ACHN (cell line): ENCODE data around the gene ETHE1.
A peak's percentile ranks its signal among the peaks of the same experiment; 100 is the strongest.
"Not testable (repeated sequence)": the region's sequence is repeated elsewhere in the genome, so short reads cannot be mapped to it uniquely, and the experiment has no call there.

ENCODE experiments used
- DNase-seq: peaks from one replicate; pipeline ENCODE4 v3.0.0-alpha.2; 2015
- in situ Hi-C: cut with HindIII; loops from 2 replicates; pipeline ENCODE4 v1.10.0; 2017; ENCODE audit warnings: low sequenced_read_pairs, low pct_ligation_motif_present, low pct_unique_long_range_greater_than_20kb

Gene ETHE1

DNA sequence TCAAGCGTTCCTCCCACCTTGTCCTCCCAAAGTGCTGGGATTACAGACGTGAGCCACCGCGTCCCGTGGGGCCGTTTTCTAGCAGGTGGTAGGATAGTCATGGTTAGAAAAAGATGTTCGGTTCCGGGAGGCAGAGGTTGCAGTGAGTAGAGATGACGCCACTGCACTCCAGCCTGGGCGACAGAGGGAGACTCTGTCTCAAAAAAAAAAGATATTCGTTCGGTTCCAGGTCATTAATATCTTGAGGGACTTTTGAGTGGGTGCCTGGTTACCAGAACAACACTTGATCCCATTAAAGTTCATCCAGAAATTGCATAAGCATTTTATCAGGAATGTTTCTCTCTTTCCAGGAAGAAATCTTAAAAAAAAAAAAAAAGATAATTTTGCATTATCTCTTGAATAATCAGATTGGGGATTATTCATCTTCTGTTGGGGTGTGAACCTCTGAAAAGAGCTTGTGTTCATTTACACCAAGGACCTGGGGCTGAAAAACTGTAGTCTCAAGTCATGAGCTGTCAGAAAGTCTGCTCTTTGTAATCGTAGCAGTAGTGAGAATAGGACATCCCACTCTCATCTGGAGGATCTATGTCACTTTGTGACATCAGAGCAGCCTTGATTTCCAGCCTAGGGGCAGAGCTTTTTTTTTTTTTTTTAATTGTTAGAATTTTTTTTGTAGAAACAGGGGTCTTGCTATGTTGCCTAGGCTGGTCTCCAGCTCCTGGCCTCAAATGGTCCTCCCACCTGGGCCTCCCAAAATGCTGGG is 1.0 kb upstream of the ETHE1 start:
- in situ Hi-C loops: no loop called here
- peak; percentile 71 for DNase-seq

GRCh38 chr19:43525836-43526771 is 897 bp downstream of the ETHE1 start:
- DNase-seq: no peak
- in situ Hi-C loops: no loop called here

DNA sequence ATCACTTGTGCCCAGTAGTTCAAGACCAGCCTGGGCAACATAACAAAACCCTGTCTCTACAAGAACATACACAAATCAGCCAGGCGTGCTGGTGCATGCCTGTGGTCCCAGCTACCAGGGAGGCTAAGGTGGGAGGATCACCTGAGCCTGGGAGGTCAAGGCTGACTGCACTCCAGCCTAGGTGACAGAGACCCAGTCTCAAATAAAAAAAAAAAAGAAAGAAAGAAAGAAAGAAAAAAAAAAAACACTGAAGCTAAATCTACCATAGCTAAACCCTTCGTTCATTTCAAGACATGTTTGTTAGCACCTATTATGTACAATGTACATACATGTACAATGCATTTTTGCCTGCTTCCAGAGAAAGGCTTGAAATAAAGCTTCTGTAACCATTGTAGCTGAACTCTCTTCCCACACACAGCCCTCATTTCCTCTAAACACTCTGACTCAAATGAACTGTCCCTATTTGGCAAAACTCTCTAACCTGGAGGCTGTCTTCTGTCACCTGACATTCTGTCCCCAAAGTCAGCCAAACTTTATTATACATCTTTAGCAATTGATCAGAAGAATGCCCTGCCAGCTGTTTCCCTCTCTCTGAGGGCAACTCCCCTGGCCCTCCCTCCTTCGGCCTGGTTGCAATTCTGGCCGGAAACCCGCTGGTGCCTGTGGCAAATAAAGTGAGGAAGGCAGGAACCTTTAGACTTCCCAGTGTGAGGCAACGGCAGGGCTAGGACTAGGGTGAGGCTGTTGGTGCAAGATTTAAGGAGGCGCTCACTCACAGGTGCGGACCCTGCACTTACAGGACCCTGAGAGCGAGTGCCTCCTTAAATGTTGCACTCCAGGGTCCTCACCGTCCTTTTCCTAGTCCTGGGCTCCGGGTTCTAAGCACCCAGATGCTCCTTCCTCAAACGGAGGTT is 1.8 kb downstream of the ETHE1 start:
- in situ Hi-C loops: no loop called here
- DNase-seq: no peak

- in situ Hi-C loops, DNase-seq: not testable (repeated sequence)
These were observed 3.3 kb downstream of the ETHE1 start for GRCh38 chr19:43523696-43524095.

DNA sequence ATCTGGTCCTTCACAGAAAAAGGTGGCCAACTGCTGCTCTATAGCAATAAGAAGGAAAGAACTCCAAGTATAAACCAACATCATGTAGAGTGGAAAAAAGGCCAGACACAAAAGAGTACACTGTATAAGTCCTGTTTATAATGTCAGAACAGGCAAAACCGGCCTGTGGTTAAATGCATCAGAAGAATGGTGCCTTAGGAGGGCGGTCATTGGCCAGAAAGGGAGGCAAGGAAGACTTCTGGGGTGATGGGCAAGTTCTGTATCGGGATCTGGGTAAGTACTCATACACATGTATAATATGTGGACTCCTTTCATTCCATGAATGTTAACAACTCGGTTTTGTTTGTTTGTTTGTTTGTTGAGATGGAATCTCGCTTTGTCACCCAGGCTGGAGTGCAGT is 4.1 kb downstream of the ETHE1 start:
- in situ Hi-C loops: no loop called here

DNA sequence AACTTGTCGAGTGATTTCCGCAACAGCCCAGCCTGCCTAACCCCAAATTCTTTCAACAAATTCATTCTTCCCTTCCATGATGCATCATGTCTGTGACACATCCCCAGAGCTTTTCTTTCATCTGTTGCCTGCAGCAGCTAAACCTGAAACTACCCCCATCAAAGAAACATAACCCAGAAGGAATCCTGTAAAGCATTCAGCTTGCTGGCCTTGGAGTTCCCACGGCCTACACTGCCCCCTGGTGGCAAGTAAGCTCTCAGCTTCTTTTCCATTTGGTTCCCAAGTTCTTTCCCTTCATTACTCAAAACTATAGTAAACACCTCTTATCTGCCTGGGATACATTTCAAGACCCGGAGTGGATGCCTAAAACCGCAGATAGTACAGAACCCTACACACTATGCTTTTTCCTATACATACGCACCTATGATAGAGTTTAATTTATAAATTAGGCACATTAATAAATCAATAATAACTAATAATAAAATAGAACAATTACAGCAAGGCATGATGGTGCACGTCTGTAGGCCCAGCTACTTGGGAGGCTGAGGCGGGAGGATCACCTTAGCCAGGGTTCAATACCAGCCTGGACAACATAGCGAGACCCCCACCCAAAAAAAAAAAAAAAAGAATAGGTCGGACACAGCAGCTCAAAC is 7.4 kb downstream of the ETHE1 start:
- in situ Hi-C loops: no loop called here
- DNase-seq: peak; percentile 74

More for the DNA sequence above, 4.1 kb downstream of the ETHE1 start:
- DNase-seq: no peak

DNA sequence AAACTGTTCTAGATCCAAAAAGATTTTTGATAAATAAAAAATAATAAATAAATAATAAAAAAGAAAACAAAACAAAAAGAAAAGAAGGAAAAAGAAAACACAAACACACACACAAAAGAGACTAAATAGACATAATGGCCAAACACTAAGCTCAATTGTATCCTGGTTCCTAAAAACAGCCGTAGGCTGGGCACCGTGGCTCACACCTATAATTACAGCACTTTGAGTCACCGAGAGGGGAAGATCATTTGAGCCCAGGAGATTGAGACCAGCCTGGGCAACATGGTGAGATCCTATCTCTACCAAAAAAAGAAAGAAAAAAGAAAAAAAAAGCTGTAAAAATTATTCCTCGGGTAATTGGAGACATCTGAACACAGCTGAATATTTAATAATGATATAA is 8.9 kb downstream of the ETHE1 start:
- no peak for DNase-seq
- in situ Hi-C loops: no loop called here

DNA sequence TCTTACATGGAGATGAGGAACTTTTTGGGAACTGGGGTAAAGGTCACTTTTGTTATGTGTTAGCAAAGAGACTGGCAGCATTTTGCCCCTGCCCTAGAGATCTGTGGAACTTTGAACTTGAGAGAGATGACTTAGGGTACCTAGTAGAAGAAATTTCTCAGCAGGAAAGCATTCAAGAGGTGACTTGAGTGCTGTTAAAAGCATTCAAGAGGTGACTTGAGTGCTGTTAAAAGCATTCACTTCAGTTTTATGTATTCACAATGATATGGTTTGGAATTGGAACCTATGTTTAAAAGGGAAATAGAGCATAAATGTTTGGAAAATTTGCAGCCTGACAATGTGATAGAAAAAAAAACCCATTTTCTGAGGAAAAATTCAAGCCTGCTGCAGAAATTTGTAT is 14.6 kb downstream of the ETHE1 start:
- in situ Hi-C loops, DNase-seq: not testable (repeated sequence)

DNA sequence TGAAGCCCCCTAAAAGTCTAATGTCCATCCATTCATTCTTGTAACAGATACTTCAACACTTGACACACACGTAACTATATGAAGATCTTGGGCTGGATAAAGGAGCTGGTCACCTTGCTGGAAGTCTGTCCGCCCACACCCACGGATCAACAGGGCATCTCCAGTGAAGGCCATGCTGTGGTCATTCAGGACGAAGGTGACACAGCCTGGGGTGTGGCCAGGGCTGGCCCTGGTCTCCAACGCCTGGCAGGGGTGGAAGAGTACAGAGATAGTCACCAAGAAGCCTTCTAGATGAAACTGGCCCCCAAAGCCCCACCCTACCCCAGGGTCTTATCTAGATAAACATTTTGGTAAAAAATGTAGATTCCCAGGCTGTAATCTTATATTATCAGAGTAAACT is 15.7 kb downstream of the ETHE1 start:
- no peak for DNase-seq
- in situ Hi-C loops: no loop called here

DNA sequence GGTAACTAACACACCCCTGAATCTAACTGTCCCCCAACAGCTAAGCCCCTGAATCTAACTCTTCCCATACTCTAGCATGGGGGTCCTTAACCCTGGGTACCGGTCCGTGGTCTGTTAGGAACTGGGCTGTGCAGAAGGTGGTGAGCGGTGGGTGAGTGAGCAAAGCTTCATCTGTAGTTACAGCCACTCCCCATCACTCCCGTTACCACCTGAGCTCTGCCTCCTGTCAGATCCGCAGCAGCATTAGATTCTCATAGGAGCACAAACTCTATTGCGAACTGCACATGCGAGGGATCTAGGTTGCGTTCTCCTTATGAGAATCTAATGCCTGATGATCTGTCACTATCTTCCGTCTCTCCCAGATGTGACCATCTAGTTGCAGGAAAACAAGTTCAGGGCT is 16.3 kb downstream of the ETHE1 start:
- no peak for DNase-seq
- in situ Hi-C loops: no loop called here

- in situ Hi-C loops: no loop called here
- no peak for DNase-seq
These were observed 19.1 kb downstream of the ETHE1 start for GRCh38 chr19:43507880-43508279.

- in situ Hi-C loops: no loop called here
- no peak for DNase-seq
These were observed 20.4 kb downstream of the ETHE1 start for GRCh38 chr19:43506629-43507028.

GRCh38 chr19:43505941-43506340 is 21.1 kb downstream of the ETHE1 start:
- DNase-seq: no peak

DNA sequence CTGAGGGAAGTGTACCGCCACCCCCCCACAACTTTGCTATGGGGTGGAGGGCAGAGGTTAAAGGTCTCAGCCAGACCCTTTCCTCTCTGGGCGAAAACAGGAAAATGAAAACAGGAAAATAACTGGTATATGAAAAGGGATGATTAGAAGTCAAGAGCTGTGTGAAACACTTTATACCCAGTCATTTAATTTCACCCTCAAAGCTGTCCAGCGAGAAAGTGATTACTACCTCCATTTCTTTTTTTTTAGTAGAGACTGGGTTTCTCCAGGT is 21.9 kb downstream of the ETHE1 start:
- no peak for DNase-seq
- in situ Hi-C loops: no loop called here

More at GRCh38 chr19:43505941-43506340, 21.1 kb downstream of the ETHE1 start:
- in situ Hi-C loops: no loop called here

DNA sequence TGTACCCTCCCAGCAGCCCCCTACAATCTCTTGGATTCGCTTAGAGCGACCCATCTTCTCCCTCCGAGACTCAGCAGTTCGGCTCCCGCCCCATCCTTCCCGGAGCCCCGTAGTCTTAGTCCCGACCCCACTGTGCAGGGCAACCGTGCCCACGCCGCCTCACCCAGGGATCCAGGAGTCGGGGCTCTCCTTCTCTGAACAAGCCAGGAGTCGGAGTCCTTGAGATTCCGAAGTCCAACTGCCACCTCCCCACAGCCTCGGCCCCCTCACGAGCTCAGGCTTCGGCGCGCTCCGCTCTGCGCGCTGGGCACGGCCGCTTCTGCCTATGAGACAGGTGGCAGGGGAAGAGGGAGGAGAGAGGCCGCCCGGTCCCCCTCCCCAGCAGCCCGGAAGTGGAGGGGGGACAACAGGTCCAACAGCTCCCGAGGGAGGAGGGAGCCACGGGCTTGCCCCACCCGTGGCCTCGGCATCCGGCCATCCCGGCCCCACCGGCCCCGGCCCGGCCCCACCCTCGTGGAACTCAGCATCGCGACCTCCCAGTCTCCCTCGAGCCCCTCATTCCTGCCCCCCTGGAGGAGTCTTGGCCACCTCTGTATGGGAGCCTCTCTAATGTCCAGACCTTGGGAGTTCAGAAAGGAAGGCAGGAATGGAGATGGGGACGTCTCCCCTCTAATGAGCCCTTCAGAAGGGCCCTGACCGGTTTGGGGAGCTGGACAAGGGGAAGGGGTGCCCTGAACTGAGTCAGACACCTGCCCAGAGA is 22.4 kb downstream of the ETHE1 start, which contains the start of gene PHLDB3:
Gene PHLDB3, minus strand, starts transcription at position 321 of the 760 bp plus-strand sequence. CDS start 628 bp downstream, outside the sequence.
- peak; percentile 21 for DNase-seq
- in situ Hi-C loops: no loop called here

DNA sequence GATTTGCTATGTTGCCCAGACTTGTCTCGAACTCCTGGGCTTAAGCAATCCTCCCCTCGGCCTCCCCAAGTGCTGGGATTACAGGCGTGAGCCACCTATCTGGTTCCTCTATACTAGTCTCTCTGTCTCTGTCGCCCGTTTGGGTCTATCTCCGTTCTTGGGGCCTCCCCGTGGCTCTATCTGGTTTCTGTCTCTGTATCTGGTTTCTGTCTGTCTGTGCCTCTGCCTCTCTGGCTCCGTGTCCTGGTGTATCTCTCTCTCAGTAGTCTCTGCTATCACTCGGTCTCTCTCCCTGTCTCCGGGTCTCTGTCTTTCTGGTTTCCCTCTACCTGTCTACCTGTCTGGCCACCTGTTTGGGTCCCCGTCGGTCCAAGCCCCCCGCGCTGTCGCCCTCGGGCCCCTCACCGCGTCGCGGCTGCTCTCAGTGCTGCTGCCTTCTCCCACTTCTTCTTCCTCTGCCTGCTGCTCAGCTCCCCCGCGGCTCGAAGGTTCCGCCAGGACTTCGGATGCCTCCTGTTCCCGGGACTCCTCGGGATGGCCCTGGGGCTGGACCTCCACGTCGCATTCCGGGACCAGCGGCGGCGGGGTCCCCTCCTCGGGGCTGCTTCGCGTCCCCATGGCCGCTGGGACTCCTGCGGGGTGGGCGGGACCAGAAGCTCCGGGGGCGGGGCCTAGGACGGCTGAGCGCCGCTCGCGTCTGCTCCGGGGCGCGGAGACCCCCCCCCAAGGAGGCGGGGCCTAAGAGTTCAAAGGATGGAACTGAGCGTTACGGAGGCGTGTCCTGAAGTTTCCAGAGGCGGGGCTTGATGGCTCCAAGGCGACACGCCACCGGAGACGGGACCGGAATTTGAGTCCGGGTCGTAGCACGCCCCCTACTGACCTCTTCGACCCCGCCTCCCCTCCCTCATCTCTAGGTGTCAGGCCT is 23.2 kb downstream of the ETHE1 start:
- in situ Hi-C loops: no loop called here
- peak; percentile 87 for DNase-seq
